ENCODE measurements around the gene PCDHGB5.
"Not testable (repeated sequence)": the region's sequence is repeated elsewhere in the genome, so short reads cannot be mapped to it uniquely, and the experiment has no call there.

PCDHGB5 gene

DNA sequence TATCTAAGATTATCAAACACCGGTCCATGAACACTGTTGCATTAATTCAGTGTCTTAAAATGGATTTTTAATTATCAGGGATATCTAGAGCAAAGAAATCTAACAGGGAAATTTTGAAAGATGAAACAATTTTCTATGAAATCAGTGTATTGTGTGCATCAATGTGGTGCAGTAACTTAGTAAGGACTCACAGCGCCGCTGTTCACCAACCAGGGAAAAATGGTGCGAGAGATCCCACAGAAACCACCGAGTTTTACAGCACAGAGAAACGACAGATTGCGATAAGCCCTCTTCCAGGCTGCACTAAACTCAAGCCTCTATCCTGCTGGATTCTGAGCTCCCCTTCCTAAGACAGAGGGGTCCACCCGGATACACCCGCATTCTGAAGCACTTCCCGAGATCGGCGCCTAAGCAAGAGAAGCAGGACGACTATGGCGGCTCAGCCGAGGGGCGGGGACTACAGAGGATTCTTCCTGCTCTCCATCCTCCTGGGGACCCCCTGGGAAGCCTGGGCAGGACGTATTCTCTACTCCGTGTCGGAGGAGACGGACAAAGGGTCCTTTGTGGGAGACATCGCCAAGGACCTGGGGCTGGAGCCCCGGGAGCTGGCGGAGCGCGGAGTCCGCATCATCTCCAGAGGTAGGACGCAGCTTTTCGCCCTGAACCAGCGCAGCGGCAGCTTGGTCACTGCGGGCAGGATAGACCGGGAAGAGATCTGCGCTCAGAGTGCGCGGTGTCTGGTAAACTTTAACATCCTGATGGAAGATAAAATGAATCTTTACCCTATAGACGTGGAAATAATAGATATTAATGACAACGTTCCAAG, 15.1 kb upstream of the PCDHGB5 start, which contains the start of gene PCDHGA7:
Gene PCDHGA7 (plus strand): TSS at position 274 of the 826 bp plus-strand sequence. CDS start 158 bp downstream, at position 432.
- DNase-seq: no peak

DNA sequence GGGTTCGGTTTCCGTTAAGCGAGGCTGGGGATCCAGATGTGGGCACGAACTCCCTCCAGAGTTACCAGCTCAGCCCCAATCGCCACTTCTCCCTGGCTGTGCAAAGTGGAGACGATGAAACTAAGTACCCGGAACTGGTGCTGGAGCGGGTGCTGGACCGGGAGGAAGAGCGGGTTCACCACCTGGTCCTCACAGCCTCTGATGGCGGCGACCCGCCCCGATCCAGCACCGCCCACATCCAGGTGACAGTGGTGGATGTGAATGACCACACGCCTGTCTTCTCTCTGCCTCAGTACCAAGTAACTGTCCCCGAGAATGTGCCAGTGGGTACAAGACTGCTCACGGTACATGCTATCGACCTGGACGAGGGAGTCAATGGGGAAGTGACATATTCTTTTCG, 14.4 kb upstream of the PCDHGB5 start:
- no peak for DNase-seq

DNA sequence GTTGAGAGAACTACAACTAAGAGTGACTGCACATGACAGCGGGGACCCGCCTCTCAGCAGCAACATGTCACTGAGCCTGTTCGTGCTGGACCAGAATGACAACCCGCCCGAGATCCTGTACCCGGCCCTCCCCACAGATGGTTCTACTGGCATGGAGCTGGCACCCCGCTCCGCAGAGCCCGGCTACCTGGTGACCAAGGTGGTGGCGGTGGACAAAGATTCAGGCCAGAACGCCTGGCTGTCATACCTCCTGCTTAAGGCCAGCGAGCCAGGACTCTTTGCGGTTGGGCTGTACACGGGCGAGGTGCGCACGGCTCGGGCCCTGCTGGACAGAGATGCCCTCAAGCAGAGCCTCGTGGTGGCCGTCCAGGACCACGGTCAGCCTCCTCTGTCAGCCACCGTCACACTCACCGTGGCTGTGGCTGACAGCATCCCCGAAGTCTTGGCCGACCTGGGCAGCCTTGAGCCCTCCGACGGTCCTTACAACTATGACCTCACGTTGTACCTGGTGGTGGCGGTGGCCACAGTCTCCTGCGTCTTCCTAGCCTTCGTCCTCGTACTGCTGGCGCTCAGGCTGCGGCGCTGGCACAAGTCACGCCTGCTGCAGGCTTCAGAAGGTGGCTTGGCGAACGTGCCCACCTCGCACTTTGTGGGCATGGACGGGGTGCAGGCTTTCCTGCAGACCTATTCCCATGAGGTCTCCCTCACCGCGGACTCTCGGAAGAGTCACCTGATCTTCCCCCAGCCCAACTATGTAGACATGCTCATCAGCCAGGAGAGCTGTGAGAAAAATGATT, 13.1 kb upstream of the PCDHGB5 start:
- no peak for DNase-seq

DNA sequence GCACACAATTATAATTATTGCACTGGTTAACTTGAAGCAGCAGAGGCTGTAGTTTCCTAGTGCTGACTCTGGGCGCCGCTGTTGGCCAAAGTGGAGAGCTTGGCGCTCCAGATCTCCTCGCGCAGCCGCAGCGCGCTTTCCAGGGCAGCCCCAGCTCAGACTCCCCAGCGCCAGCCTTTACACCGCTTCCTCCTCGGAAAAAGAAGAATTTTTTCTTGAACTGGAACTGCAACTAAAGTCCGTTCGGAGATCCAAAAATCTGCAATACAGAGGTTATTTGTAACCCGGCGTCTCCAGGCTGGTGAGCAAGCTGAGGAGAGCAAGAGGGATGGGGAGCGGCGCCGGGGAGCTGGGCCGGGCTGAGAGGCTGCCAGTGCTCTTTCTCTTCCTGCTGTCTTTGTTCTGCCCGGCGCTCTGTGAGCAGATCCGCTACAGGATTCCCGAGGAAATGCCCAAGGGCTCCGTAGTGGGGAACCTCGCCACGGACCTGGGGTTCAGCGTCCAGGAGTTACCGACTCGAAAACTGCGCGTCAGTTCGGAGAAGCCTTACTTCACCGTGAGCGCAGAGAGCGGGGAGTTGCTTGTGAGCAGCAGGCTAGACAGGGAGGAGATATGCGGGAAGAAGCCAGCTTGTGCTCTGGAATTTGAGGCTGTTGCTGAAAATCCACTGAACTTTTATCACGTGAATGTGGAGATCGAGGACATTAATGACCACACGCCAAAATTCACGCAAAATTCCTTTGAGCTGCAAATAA, 10.0 kb upstream of the PCDHGB5 start, which contains the start of gene PCDHGB4:
Gene PCDHGB4 (plus strand): TSS at position 142 of the 755 bp plus-strand sequence. CDS start 187 bp downstream, at position 329.
- not testable (repeated sequence) for DNase-seq

DNA sequence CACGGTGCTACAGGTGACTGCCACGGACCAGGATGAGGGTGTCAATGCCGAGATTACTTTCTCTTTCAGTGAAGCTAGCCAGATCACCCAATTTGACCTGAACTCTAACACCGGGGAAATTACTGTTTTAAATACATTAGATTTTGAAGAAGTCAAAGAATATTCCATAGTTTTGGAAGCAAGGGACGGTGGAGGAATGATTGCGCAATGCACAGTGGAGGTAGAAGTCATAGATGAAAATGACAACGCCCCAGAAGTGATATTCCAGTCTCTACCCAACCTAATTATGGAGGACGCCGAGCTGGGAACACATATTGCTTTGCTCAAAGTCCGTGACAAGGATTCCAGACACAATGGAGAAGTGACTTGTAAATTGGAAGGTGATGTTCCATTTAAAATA, 9.1 kb upstream of the PCDHGB5 start:
- DNase-seq: no peak

DNA sequence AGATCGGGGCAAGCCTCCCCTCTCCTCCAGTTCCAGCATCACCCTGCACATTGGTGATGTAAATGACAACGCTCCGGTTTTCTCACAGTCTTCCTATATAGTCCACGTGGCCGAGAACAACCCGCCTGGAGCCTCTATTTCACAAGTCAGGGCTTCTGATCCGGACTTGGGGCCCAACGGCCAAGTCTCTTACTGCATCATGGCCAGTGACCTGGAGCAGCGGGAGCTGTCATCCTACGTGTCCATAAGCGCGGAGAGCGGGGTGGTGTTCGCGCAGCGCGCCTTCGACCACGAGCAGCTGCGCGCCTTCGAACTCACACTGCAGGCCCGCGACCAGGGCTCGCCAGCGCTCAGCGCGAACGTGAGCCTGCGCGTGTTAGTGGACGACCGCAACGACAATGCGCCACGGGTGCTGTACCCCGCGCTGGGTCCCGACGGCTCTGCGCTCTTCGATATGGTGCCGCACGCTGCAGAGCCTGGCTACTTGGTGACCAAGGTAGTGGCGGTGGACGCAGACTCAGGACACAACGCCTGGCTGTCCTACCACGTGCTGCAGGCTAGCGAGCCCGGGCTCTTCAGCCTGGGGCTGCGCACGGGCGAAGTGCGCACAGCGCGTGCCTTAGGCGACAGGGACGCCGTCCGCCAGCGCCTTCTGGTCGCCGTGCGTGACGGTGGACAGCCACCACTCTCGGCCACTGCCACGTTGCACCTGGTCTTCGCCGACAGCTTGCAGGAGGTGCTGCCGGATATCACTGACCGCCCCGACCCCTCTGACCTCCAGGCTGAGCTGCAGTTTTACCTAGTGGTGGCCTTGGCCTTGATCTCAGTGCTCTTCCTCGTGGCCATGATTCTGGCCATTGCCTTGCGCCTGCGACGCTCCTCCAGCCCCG, 8.3 kb upstream of the PCDHGB5 start:
- DNase-seq: no peak

DNA sequence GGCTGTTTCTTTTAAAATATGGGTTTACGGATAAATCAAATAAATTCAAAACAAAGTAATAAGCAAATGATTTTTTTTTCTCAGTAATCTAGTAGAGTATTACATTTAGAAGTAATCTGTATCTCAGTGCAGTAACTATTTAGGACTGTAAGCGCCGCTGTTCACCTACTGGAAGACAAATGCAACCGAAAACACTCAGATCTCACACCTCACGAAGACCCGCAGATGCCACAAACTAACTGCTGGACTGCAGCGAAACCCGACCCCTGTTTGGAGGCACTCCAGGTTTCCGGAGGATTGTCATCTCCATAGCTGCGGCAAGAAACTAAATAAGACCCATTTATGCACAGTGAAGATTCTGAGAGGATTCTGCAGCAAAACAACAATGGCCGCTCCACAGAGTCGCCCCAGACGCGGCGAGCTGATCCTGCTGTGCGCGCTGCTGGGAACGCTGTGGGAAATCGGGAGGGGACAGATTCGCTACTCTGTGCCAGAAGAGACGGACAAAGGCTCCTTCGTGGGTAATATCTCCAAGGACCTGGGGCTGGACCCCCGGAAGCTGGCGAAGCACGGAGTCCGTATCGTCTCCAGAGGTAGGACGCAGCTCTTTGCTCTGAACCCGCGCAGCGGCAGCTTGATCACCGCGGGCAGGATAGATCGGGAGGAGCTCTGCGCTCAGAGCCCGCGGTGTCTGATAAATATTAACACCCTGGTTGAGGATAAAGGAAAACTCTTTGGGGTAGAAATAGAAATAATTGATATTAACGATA, 5.1 kb upstream of the PCDHGB5 start, which contains the start of gene PCDHGA8:
Gene PCDHGA8 (plus strand): TSS at position 205 of the 770 bp plus-strand sequence. CDS start 181 bp downstream, at position 386.
- DNase-seq: no peak

DNA sequence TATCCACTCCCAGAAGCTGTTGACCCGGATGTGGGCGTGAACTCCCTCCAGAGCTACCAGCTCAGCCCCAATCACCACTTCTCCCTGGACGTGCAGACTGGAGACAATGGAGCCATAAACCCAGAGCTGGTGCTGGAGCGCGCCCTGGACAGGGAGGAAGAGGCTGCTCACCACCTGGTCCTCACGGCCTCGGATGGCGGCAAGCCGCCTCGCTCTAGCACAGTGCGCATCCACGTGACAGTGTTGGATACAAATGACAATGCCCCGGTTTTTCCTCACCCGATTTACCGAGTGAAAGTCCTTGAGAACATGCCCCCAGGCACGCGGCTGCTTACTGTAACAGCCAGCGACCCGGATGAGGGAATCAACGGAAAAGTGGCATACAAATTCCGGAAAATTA, 4.5 kb upstream of the PCDHGB5 start:
- DNase-seq: no peak

DNA sequence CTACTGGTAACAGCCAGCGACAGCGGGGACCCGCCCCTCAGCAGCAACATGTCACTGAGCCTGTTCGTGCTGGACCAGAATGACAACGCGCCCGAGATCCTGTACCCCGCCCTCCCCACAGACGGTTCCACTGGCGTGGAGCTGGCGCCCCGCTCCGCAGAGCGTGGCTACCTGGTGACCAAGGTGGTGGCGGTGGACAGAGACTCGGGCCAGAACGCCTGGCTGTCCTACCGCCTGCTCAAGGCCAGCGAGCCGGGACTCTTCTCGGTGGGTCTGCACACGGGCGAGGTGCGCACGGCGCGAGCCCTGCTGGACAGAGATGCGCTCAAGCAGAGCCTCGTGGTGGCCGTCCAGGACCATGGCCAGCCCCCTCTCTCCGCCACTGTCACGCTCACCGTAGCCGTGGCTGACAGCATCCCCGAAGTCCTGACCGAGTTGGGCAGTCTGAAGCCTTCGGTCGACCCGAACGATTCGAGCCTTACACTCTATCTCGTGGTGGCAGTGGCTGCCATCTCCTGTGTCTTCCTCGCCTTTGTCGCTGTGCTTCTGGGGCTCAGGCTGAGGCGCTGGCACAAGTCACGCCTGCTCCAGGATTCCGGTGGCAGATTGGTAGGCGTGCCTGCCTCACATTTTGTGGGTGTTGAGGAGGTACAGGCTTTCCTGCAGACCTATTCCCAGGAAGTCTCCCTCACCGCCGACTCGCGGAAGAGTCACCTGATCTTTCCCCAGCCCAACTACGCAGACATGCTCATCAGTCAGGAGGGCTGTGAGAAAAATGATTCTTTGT, 3.2 kb upstream of the PCDHGB5 start:
- not testable (repeated sequence) for DNase-seq

DNA sequence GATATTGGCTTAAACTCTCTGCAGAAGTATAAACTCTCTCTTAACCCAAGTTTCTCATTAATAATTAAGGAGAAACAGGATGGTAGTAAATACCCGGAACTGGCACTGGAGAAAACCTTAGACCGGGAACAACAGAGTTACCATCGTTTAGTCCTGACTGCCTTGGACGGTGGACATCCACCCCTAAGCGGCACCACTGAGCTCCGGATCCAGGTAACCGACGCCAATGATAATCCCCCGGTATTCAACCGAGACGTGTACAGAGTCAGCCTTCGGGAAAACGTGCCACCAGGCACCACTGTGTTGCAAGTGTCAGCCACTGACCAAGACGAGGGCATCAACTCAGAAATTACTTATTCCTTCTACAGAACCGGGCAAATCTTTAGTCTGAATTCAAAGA, 861 bp downstream of the PCDHGB5 start:
- DNase-seq: no peak

DNA sequence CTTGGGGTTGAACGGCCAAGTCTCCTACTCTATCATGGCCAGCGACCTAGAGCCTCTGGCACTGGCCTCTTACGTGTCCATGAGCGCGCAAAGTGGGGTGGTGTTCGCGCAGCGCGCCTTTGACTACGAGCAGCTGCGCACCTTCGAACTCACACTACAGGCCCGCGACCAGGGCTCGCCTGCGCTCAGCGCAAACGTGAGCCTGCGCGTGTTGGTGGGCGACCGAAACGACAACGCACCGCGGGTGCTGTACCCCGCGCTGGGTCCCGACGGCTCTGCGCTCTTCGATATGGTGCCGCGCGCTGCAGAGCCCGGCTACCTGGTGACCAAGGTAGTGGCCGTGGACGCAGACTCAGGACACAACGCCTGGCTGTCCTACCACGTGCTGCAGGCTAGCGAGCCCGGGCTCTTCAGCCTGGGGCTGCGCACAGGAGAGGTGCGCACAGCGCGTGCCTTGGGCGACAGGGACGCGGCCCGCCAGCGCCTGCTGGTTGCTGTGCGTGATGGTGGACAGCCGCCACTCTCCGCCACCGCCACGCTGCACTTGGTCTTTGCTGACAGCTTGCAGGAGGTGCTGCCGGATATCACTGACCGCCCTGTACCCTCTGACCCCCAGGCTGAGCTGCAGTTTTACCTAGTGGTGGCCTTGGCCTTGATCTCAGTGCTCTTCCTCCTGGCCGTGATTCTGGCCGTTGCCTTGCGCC, 2.0 kb downstream of the PCDHGB5 start:
- DNase-seq: no peak

DNA sequence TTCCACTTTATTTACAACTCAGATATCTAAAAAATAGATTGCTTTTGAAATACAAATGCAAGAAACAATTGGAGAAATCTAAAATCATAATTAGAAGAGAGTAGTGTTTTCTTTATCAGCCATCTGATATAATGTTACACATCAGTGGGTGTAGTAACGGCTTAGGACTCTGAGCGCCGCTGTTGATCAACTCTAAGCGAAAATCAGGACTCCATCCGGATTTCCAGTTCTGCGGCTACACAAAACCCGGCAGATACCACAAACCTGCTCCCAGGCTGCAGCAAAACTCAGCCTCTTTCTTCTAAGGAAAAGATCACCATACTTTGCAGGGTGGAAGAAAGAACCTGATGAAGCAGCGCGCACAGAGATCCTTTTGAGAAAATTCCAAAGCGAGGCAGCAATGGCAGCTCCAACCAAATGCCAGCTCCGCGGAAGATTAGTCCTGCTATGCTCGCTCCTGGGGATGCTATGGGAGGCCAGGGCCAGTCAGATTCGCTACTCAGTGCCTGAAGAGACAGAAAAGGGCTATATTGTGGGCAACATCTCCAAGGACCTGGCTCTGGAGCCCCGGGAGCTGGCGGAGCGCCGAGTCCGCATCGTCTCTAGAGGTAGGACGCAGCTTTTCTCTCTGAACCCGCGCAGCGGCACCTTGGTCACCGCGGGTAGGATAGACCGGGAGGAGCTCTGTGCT, 5.0 kb downstream of the PCDHGB5 start, which contains the start of gene PCDHGA9:
Gene PCDHGA9 (plus strand): TSS at position 226 of the 691 bp plus-strand sequence. CDS start 175 bp downstream, at position 401.
- no peak for DNase-seq

DNA sequence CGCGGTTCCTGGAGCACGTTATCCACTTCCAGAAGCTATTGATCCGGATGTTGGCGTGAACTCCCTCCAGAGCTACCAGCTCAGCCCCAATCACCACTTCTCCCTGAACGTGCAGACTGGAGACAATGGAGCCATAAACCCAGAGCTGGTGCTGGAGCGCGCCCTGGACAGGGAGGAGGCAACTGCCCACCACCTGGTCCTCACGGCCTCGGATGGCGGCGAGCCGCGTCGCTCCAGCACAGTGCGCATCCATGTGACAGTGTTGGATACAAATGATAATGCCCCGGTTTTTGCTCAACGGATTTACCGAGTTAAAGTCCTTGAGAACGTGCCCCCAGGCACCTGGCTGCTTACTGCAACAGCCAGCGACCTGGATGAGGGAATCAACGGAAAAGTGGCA, 5.6 kb downstream of the PCDHGB5 start:
- DNase-seq: no peak

DNA sequence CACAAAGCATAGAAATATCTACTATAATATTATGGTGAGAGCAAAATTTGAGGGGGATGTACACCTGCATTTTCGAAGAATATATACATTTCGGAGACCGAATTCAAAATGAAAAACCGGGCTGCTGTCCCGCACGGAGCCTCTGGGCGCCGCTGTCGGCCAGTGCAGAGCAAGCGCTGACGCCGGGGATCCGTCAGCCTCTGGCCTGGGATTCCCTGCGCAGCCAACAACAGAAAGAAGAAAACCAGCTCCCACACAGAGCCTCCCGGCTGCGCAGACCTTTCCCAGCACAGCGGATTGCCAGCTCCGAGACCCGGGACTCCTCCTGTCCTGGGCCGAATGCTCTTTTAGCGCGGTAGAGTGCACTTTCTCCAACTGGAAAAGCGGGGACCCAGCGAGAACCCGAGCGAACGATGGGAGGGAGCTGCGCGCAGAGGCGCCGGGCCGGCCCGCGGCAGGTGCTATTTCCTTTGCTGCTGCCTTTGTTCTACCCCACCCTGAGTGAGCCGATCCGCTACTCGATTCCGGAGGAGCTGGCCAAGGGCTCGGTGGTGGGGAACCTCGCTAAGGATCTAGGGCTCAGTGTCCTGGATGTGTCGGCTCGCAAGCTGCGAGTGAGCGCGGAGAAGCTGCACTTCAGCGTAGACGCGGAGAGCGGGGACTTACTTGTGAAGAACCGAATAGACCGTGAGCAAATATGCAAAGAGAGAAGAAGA, 10.2 kb downstream of the PCDHGB5 start, which contains the start of gene PCDHGB6:
Gene PCDHGB6 (plus strand): TSS at position 232 of the 716 bp plus-strand sequence. CDS start 182 bp downstream, at position 414.
- not testable (repeated sequence) for DNase-seq

DNA sequence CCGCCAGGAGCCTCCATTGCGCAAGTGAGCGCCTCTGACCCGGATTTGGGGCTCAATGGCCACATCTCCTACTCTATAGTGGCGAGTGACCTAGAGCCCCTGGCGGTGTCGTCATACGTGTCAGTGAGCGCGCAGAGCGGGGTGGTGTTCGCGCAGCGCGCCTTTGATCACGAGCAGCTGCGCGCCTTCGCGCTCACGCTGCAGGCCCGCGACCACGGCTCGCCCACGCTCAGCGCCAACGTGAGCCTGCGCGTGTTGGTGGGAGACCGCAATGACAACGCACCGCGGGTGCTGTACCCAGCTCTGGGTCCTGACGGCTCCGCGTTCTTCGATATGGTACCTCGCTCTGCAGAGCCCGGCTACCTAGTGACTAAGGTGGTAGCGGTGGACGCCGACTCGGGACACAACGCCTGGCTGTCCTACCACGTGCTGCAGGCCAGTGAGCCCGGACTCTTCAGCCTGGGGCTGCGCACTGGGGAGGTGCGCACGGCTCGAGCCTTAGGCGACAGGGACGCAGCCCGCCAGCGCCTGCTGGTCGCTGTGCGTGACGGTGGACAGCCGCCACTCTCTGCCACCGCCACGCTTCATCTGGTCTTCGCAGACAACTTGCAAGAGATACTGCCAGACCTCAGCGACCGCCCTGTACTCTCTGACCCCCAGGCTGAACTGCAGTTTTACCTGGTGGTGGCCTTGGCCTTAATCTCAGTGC, 12.0 kb downstream of the PCDHGB5 start:
- no peak for DNase-seq

DNA sequence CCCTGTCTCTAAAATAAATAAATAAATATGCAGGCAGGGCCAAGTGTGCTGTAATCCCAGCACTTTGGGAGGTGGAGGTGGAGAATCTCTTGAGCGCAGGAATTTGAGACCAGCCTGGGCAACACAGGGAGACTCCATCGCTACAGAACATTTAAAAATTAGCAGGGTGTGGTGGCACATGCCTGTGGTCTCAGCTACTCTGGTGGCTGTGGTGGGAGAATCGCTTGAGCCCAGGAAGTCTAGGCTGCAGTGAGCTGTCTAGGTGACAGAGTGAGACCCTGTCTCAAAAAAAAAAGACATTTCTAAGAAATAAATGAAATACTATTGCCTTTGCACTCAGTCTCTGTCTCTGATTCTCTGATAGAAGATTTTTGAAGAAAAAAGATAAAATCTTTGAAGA, 13.8 kb downstream of the PCDHGB5 start:
- no peak for DNase-seq

DNA sequence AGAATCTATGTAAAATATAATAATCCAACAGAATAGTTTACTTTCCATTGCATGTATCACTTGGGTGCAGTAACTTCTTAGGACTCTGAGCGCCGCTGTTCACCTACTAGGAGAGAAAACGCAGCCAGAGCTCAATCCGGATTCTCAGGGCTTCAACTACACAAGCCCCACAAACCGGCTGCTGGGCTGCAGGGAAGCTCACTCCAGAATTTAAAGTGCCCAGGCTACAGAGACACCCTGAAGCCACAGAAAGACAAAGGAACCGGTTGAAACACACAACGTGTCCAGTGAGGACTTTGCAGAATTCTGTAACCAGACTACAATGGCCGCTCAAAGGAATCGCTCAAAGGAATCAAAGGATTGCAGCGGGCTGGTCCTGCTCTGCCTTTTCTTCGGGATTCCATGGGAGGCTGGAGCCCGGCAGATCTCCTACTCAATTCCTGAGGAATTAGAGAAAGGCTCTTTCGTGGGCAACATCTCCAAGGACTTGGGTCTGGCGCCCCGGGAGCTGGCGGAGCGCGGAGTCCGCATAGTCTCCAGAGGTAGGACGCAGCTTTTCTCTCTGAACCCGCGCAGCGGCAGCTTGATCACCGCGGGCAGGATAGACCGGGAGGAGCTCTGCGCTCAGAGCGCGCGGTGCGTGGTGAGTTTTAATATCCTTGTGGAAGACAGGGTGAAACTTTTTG, 15.2 kb downstream of the PCDHGB5 start, which contains the start of gene PCDHGA10:
Gene PCDHGA10 (plus strand): TSS at position 134 of the 686 bp plus-strand sequence. CDS start 189 bp downstream, at position 323.
- peak; percentile 65 for DNase-seq
